ENCODE data around the gene PLEKHJ1. TPM values are rescaled to one million over a fixed set of nuclear protein-coding genes. Genes with fewer than 3 reads are reported as not detected.

Gene PLEKHJ1
- total RNA-seq, 6 donors from 2014 or later = 67.2 to 114 (median 79.3) TPM

DNA sequence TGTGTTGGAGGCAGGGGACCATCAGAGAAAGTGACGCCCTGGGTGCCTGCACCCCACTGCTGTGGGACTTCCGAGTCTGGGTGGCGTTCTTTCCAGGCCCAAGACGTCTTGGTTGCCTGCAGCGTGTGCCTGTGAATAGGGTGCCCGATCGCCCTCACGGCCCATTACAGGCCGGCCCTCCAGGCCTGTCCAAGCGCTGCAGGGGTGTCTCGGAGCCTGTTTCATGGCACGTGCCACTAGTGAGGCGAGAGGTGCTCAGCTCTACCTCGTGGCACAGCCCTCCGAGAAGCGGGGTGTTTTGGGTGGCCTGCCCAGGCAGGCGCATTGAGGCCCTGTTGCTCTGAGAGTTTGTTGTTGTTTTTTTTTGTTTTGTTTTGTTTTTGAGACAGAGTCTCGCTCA, 42.3 kb downstream of the PLEKHJ1 start:
- Histone ChIP-seq H3K4me3 (no peak overlapping the region), H3K27ac (no peak overlapping the region), H3K36me3 (peaks cover 9 to 95% (median 77%) of the 10 kb centered on the region in 4 donors), H3K9me3 (no peaks in the 10 kb centered on the region), H3K4me1 (peaks cover under 1 to 6% (median 4%) of the 10 kb centered on the region in 4 donors), H3K27me3 (no peaks in the 10 kb centered on the region)
- peak in 1 of 2 donors; percentile 57 for DNase-seq
- no peak for ATAC-seq (ENCODE audit: low FRiP score in 2 of 2)
- WGBS, 2 donors = 95 to 96% methylated on average over 16 to 18 of the region's 18 CpGs
- TF ChIP-seq, protein P1, sequence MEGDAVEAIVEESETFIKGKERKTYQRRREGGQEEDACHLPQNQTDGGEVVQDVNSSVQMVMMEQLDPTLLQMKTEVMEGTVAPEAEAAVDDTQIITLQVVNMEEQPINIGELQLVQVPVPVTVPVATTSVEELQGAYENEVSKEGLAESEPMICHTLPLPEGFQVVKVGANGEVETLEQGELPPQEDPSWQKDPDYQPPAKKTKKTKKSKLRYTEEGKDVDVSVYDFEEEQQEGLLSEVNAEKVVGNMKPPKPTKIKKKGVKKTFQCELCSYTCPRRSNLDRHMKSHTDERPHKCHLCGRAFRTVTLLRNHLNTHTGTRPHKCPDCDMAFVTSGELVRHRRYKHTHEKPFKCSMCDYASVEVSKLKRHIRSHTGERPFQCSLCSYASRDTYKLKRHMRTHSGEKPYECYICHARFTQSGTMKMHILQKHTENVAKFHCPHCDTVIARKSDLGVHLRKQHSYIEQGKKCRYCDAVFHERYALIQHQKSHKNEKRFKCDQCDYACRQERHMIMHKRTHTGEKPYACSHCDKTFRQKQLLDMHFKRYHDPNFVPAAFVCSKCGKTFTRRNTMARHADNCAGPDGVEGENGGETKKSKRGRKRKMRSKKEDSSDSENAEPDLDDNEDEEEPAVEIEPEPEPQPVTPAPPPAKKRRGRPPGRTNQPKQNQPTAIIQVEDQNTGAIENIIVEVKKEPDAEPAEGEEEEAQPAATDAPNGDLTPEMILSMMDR (IDR thresholded peaks at IDR 0.05) = no peak

DNA sequence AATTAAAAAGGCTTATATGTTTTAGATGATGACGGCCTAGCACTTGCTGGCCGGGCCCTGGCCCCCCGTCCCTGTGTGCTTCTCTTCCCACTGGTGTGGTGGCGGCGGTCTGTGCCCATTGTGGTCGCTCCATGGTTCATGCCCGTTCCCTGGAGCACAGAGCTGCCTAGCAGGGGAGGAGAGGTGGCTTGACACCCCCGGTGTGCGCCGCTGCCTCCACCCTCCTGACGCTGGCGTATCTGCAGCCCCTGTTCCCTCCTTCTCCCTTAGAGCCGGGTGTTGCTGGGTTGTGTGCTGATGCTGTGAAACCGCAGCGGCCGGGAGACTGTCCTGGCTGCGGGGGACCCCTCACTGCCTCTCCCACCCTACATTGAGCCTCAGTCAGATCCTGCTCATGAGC, 43.3 kb downstream of the PLEKHJ1 start:
- H3K27me3 ChIP-seq = no peaks in the 10 kb centered on the region
- TF ChIP-seq POLR2AphosphoS5 (IDR thresholded peaks at IDR 0.05) (no peak), EP300 (IDR thresholded peaks at IDR 0.05) (no peak), POLR2A (IDR thresholded peaks at IDR 0.05) (no peak)
- TF ChIP-seq, protein P1 (IDR thresholded peaks at IDR 0.05) = no peak
- H3K27ac ChIP-seq = no peak overlapping the region
- ATAC-seq (ENCODE audit: low FRiP score in 2 of 2) (no peak), DNase-seq (peak in 1 of 2 donors; percentile 71)
- 96 to 97% methylated on average over 16 to 17 of the region's 17 CpGs for WGBS, 2 donors
- no peaks in the 10 kb centered on the region for H3K9me3 ChIP-seq
- no peak overlapping the region for H3K4me3 ChIP-seq
- peaks cover 10 to 15% (median 11%) of the 10 kb centered on the region in 4 donors for H3K4me1 ChIP-seq
- H3K36me3 ChIP-seq = peaks cover 9 to 97% (median 79%) of the 10 kb centered on the region in 4 donors

DNA sequence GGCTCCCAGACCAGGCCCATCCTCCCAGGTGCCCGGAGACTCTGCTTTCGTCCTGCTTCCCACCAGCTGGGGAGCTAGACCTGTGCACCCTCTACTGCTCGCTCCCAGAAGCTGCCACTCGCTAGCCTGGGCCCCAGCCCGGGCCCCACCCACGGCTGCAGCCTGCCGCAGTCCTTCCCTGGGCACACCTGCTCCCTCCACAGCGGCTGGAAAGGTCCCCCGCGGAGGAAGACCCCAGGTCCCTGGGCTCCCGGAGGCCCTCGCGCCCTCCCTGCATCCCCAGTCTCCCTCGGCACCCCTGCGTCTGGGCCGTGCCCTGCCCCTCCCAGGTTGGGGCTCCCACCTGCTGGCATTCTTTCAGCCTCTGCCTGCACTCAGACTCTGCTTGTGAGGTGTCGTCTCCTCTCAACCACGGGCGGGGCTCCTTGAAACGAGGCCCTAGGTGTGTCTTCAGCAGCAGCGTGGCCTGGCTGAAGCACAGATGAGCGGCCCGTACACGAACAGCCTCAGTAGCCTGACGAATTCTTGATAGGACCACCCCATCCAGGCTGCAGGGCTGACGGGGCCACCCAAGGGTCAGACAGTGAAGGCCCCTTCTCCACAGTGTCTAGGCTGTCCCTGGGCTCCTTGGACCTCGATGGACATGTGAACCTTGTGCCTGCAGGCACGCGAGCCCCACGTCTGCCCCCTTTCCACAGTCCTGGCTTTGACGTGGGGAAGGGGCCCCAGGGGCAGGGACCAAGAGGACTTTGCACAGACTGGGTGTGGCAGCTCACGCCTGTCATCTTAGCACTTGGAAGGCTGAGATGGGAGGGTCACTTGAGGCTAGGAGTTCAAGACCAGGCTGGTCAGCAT, 44.4 kb downstream of the PLEKHJ1 start:
- Histone ChIP-seq H3K36me3 (peaks cover 9 to 86% (median 74%) of the 10 kb centered on the region in 4 donors), H3K4me1 (peaks cover 22 to 26% (median 22%) of the 10 kb centered on the region in 4 donors), H3K9me3 (no peaks in the 10 kb centered on the region), H3K27me3 (no peaks in the 10 kb centered on the region), H3K4me3 (no peak overlapping the region), H3K27ac (no peak overlapping the region)
- 93 to 94% methylated on average over 22 of the region's 32 CpGs for WGBS, 2 donors
- TF ChIP-seq, protein P1 (IDR thresholded peaks at IDR 0.05) = no peak
- TF ChIP-seq POLR2AphosphoS5 (IDR thresholded peaks at IDR 0.05) = no peak
- TF ChIP-seq POLR2A (IDR thresholded peaks at IDR 0.05) = no peak
- no peak for TF ChIP-seq EP300 (IDR thresholded peaks at IDR 0.05)
- peak in 1 of 2 donors; percentile 78 for DNase-seq
- ATAC-seq (ENCODE audit: low FRiP score in 2 of 2) = no peak

DNA sequence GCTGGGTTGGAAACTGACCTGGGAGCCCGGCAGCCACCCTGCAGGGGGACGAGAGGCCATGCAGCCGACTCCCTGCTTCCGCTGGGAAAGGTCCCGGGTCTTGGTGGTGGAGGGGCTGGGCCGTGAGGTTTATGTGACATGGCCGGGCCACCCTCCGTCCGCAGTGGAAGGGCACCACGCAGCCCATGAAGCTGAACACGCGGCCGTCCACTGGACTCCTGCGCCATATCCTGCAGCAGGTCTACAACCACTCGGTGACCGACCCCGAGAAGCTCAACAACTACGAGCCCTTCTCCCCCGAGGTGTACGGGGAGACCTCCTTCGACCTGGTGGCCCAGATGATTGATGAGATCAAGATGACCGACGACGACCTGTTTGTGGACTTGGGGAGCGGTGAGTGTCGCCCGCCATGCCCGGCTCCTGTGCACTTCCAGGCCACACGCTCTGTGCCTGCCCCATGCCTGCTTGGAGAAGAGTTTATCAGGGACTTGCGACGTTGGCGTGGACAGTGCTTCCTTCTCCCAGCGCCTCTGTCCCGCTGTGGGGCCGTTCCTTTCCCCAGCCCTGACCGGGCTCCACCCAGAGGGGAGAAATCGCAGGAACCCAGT, 45.2 kb downstream of the PLEKHJ1 start:
- no peak overlapping the region for H3K4me3 ChIP-seq
- peaks cover 9 to 82% (median 68%) of the 10 kb centered on the region in 4 donors for H3K36me3 ChIP-seq
- DNase-seq (peak in 1 of 2 donors; percentile 67), ATAC-seq (ENCODE audit: low FRiP score in 2 of 2) (no peak)
- peaks cover 29 to 33% (median 29%) of the 10 kb centered on the region in 4 donors for H3K4me1 ChIP-seq
- peak overlapping the region in 1 of 4 donors; percentile 3 for H3K27ac ChIP-seq
- WGBS, 2 donors = 94 to 95% methylated on average over 15 to 35 of the region's 37 CpGs
- H3K27me3 ChIP-seq = no peaks in the 10 kb centered on the region
- TF ChIP-seq POLR2A (IDR thresholded peaks at IDR 0.05) = no peak
- no peak for TF ChIP-seq POLR2AphosphoS5 (IDR thresholded peaks at IDR 0.05)
- TF ChIP-seq EP300 (IDR thresholded peaks at IDR 0.05) = no peak
- TF ChIP-seq, protein P1 (IDR thresholded peaks at IDR 0.05) = no peak
- H3K9me3 ChIP-seq = no peaks in the 10 kb centered on the region
